Measurements from ENCODE around the gene PLEKHG5.

The PLEKHG5 gene

DNA sequence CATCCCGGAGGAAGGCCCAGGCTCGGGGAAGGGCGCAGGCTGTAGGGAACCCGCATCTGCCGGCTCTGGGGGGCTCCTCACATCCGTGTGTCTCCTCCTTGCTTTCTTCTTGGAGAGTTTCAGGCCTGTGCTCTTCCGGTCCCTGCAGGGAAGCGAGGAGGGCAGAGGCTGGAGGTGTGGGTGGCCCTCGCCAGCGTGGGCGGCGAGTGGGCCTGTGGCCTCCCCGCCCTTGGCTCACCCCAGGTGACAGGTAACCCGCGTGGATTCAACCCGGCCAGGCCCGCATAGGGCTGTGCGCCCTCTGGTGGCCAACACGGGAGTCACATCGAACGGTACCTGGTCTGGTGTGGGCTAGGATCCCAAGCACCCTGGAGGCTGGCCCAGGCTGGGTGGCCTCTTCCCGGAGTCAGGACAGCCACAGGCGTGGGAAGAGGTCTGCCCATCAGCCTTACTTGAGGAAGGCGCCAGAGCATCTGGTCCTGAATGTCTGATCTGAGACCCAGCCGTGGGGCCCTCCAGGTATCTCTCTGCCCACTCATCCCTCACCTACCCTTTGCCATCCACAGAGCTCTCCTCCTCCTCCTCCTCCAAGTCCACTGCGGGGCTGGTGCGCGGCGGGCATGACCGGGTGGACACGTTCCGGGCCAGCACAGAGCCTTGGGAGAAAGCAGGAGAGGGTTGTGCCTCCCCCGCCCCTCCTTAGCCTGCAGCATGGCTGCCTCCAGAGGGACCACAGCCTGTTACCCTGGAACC lies 15.9 kb downstream of the PLEKHG5 start:
- DNase-seq: peak; percentile 80 to 82

DNA sequence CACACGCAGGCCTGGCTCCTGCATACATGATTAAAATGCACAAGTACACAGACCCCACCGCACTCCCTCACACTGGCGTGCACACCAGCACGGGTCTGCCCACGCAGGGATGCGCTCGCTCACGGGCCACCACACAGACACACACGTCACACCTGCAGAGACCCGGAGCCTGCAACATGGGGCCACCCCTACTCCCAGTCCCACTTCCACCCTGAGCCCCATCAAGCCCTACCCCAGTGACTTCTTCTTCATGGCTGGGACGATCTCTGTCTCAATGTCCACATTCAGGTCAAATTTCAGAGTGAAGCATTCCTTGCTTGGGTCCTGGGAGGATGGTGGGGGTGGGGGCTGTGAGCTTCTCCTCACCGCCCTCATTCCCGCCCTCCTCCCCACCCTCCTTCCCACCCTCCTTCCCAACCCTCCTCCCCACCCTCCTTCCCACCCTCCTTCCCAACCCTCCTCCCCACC lies 16.6 kb downstream of the PLEKHG5 start:
- DNase-seq: no peak

DNA sequence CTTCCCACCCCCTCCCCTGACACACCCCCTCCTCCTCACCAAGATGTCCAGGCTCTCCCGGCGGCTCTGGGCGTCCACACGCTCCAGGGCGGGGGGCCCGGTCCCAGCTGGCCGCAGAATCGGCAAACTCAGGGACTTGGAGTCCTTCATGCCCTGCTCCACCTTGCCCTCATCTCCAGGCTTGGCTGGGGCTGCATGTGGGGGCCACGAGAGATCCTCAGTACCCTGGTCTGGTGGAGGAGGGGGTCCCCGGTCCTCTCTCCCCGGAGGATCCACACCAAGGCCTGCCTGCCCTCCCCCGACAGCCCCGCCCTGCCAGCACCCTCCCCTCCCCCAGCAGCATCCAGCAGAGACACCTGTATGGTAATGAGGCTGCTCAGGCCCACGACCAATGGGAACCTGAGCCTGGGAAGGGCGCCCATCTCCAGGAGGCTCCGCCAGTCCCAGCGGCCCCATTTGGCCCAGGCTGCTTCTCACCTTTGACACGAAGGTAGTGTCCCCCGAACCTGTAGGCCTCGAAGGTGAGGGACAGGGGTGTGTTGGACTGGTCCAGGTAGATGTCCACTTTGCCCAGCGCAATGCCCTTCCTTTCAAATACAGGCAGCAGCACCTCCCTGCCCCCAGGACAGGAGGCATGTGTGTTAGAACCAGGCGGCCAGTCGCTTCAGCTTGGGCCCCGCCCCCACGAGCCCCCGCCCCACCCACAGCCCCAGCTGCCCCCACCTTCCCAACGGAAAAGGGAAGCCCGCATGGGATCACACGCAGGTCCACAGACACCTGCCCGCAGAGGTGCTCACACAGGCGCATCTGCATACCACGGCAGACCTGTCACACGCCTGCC lies 17.3 kb downstream of the PLEKHG5 start:
- DNase-seq: no peak

DNA sequence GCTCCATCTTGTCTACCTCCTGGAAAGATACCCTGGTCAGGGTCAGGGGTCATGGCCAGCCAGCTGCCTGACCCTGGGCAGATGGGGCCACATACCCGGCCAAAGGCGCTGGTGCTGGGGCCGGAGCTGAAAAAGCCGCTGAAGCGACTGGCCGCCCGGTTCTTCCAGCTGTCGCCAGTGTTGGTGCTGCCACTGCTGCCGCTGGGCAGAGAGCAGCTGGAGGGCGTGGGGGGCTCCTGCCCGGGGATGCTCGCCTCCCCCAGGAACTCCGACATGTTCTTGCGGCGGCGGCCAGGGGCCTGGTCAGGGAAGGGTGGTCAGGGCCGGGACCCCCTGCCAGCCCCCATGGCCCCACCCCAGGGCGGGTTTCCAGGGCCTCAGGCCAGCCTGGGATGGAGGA lies 18.3 kb downstream of the PLEKHG5 start:
- DNase-seq: no peak

DNA sequence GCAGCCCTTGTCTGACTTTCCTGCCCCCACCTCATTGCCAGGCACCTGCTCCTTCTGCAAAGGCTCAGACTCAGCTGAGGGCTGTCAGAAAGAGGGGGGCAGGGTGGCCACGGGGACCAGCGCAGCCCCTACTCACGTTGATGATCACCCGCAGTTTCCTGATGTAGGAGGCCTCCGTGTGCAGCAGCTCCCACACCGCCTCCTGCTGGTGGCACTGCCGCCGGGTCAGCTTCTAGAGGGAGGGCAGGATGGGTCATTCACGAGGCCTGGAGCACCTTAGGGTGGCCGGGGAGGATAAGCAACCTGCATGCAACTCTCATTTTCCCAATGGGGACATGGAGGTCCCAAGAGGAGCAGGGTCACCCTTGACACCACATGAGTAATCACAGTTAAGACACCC lies 19.1 kb downstream of the PLEKHG5 start:
- DNase-seq: no peak

DNA sequence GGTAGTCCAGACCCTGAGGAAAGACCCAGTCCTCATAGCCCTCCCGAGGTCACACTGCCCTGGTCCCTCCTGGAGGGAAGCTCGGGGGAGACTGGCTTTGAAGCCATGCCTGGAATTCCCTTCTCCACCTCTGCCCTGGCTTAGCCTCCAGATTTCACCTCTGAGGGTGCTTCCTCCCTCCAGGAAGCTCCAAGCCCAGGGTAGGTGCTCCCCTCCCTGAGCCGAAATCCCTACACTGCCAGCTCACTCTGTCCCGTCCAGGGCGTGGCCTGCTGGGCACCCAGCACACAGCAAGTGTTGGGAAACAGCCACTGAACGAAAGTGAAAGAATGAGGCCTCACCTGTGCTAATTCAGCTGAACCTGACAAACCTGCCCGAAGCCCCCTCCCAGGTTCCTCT lies 19.5 kb downstream of the PLEKHG5 start:
- no peak for DNase-seq

DNA sequence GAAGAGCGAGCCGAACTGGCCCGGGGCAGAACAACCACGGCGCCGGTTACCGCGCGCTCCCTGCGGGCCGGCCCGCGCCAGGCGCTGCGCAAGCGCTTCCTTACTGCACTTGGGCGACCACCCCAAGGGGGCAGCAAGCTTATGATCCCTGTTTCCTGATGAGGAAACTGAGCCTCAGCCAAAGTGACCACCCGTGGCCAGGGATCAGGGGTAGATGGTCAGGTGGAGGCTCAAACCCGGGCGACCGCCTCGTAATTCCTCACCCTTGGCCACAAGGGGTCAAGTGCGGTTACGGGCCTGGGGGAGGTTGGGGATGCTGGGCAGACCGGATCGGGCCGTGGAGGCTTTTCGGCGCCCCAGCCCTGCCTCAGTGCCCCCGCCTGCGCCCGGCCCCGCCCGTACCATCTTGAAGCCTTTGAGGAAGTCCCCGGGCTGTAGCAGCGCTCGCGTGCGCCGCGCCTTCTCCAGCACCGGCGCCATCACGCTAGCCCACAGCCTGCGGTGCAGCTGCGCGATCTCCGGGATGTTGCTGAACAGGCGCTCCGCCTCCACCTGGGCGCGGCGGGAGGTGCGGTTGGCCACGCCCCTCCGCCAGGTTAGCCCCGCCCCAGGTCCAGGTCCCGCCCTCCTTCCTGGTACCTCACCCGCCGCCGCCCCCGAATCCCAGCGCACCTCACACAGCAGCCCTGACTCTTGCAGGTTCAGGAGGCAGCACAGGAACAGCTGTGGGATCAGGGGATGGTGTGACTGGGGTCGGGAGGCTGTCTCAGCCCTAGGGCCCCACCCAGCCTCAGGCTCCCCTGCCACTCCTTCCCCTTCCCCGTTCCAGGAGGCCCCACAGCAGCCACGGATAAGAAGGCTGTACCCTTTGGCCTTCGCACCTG lies 20.1 kb downstream of the PLEKHG5 start:
- no peak for DNase-seq

DNA sequence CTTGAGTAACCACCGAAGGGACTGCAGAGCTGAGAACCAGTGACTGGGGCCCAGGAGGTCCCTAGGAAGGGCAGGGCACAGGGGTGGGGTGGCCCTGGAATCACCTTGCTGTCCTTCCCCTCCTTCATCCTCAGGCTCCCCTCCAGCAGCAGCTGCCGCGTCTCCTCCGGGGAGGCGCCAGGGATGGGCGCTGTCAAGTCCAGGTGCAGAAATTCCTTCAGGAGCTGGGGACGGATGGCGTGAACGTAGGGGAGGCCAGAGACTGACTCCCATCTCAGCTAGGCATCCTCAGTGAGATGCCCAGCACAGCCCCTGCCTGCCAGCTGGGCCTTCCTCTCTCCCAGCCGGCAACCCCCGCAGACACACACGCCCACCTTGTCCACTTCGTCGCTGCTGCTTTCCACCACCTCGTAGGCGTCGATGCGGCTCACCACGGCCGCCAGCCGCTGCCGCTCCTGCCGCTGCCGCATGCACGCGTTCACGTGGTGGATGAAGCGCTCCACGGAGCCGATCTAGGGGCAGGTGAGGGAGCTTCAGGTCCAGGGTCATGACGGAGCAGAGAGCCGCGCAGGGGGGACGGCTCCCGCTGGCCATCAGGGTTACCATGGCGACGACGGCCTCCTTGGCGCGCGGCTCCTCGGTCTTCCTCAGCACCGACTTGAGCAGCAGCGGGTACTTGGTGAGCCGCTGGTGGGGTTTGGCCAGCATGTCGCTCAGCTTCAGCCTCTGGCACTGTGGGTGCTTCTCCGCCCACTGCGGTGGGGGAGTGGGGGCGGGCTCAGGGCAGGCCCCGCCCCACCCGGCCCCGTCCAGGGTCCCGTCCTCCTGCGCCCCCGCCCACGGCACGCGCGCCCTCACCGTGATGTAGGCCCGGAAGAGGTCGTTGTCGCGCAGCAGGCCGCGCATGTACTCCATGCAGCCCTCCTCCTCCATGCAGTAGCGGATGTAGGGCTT lies 21.1 kb downstream of the PLEKHG5 start:
- DNase-seq: no peak

DNA sequence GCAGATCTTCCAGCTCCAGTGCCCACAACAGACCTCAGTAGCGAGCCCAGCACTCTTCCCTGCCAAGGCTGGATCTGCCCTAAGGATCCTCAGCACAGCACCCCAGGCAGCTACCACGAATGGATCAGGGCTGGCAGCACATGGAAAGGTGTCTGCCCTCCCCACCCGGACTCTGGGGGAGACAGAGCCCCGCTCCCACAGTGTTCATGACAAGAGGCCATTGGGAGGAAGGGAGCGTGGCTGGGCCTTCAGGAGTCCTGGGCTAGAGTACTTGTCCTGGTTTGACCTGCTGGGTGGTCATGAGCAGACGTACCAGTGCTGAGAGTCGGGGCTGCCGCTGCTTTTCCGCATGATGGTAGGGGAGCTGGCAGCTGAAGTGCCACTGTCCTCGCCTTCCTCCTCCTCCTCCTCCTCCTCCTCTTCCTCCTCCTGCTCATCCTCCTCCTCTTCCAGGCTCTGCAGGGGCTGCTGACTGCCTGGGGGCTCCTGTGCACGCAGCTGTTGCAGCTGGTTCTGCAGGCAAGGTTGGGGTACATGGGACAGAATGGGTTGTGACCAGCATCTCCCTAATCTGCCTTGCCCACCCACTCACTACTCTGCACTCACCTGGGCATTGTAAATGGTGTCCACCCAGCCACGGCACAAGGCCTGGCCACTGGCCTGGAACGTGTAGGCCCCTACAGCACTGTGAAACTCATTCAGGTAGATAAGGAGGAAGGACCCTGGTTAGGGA lies 22.6 kb downstream of the PLEKHG5 start:
- no peak for DNase-seq

DNA sequence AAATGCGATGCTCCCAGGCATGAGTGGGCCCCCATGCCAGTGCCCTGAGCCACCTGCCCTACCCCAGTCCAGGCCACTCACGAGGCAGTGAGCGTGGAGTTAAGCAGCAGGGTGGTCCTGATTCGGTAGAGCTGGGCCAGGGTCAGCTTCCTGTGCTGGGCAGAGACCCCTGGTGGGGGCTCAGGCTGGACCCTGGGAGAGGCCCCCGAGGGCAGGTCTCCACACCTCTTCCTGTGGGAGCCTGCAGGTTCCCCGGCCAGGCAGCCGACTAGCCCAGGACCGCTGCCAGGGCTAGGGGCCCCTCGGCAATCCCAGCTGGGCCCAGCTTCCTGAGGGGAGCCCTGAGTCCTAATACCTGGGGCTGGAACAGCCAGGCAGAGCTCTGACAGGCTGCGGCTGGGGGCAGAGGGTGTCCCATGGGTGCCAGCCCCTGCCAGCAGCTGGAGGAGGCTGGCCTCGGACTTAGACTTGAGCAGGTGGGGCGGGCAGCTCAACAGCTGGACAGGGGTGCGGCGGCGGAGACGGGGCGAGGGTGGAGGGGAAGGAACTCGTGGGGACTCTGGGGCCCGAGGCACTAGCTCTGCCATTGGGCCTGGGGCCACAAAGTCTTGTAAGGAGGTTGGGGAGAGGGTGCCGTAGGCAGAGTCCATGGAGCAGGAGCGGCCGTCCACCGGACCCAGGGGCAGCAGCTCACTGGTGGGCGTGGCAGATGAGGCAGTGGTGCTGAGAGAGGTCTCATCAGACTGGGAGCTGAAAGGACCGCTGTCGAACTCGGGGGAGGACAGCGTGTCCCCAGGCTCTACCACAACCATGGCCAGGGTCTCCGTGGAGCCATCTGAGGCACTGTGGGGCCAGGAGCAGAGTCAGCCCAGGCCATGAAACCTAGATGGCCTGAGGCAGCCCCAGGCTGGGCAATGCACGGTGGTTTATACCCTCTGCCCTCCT lies 23.5 kb downstream of the PLEKHG5 start:
- DNase-seq: no peak

DNA sequence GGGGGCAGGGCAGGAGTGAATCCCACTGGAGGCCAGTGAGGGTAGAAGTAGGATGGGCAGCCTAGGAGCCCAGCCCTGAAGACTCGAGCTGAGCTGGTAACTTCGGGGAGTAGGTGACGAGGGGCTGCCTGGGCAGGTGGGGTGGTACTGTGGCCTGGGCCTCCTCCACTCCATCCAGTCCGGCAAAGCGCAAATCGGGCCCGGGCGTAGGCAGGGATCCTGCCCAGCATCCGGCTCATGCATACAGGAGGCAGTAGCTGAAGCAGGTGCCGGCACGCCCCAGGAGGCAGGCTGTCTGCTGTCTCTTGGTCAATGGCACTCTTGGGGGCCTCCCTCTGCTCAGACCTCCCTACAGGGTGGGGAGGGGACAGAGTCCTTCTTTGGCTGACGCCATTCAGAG lies 24.2 kb downstream of the PLEKHG5 start:
- no peak for DNase-seq

DNA sequence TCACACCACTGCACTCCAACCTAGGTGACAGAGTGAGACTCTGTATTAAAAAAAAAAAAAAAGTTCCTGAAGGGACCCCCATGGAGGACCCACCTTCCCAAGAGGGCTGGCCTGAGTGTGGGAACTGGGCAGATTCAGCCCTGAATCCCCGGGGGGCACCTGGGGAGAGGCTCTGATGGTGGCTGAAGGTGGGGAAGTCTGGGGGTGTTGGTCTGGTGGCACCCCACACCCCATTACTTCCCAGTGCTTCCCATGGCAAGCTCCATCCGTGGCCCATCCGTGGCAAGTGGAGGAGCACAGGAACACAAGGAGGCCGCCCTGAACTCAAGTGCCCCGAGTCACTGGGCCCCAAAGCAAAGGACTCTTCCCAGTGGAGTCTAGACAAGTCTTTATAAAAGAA lies 24.7 kb downstream of the PLEKHG5 start:
- no peak for DNase-seq

DNA sequence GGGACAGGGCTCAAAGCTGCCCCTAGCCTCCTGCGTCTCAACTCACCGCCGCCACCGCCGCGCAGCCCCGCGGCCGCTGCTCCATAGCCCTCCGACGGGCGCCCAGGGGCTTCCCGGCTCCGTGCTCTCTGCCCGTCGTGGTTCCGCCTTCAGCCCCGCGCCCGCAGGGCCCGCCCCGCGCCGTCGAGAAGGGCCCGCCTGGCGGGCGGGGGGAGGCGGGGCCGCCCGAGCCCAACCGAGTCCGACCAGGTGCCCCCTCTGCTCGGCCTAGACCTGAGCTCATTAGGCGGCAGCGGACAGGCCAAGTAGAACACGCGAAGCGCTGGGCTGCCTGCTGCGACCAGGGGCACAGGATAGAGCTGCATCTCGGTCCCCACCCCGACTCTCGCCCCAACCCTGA lies 25.4 kb downstream of the PLEKHG5 start, which contains the start of gene TNFRSF25:
Gene TNFRSF25, minus strand, starts transcription at position 151 of the 400 bp plus-strand sequence. Its CDS starts 66 bp downstream, at position 85.
- DNase-seq: peak; percentile 47 to 58

DNA sequence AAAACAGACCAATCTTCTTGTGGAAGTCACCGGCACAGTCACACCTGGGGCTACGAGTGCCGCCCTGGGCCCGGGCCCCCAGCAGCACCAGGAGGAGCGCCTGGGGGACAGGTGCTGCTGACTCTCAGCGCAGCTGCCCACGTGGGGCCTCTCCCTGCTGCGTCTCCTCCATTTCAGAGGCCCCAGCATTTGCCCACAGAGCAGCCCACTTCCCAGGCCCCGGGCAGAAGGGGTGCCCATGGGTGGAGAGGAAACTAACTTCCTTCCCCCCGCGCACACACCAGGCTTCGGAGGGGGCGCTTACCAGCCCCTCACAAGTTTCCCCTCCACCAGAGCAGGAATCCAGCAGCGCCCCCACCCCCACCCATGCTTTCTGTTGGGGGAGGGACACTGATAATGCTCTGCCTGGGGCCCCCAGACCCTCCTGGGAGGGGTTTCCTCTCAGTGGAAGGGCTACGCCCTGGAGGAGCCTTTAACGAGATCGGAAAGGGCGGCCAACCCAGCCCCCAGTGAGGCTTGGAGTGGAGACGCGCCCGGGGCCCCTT lies 25.9 kb downstream of the PLEKHG5 start:
- DNase-seq: peak; percentile 45 to 52

DNA sequence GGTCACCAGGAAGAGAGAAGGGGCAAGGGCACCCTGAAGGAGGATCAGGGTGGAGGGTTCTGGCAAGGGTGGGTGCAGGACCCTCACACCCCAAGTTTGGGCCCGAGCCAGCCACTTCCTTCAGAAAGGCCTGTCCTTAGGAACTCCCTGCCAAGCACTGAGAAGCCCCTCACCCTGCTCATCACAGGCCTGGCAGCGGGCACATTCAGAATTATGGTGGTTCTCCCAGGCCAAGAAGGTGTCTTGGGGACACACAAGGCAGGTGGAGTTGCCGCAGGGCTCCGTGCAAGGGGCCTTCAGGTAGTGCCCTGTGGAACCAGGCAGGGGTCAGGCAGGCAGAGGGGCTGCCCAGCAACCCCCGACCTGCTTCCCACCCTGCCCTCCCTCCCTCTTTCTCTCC lies 26.6 kb downstream of the PLEKHG5 start:
- no peak for DNase-seq

DNA sequence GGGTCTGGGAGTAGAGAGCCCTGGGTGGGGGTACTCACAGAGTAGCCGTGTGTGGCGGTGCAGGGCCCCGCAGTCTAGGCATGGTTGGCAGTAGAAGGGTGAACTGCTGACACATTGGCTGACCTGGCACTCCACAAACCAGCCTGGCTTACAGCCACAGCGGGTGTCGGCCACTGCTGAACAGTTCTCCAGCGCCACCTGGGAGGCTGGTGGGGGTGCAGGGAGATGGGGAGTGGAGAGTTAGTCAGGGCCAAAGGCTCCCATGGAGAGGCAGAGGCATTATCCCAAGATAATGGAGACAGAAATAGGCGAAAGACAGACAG lies 27.0 kb downstream of the PLEKHG5 start:
- peak; percentile 38 to 46 for DNase-seq

DNA sequence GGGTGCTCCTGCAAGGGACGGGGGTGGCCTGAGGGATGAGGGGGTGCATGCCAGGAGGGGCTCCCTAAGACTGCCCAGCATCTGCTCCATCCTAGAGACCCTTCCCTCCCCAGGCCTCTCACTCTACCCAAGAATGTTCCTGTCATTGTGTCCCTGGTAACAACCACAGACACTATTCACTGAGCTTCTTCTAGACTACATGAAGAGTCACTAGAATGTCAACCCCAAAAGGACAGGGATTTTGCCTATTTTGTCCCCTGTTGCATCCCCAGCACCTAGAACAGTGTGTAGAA lies 28.4 kb downstream of the PLEKHG5 start:
- DNase-seq: no peak

DNA sequence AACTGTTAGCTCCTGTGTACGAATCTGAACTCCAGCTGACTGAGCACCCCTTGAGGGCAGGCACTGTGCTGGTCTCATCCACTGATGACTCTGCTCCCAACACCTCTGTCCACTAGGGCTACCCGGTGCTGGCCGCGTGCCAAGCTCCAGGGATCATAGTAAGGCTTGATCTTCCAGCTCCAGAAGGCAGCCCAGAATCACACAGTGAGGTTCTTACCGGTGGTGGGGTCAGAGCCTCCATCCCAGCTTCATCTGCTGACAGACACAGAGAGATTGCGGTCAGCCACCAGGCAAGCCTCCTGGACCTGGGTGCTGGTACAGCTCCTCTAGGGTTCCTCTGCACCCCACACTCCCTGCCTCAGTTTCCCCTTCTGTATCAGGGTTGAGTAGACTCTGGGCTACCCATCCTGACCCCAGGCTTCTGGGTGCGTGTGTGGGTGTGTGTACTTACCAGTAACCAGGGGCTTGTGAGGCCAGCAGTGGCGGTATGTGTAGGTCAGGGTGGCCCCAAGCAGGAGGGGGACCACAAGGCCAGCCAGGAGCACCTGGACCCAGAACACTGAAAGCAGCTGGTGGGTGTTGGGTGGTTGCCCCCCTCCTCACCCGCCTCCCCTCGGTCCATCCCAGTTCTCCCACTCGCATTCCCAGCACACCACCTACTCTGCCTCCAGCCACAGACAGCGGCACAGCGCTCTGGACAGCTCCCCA lies 28.9 kb downstream of the PLEKHG5 start:
- no peak for DNase-seq
